HG03095 (cell line): Measurements from ENCODE around the gene CHIA.

Source experiments
- ATAC-seq: cut with Tn5 transposase; IDR thresholded peaks from one replicate; pipeline ENCODE4 v1.9.1; 2021; ENCODE audit warnings: moderate library complexity; ENCODE audit not compliant: unreplicated experiment

CHIA gene

DNA sequence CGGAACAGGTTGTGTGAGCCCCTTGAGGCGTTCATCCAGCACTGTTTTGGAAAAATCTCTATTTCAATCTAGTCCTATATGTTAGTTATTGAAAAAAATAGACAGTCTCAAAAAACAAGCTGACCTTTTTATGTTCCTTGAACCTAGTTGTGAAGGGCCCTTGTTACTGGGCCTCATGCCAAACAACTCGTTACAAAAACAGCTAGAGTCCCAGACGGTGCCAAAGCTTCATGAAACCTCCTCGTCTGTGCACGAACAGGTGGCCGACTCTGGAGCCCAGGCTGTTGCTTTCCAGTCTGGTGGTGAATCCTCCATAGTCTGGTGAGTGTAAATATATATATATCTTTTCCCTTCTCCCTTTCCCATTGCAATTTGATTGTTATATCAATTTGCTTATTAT, at the start of gene CHIA:
CHIA (plus strand) TSS at position 222 of the 400 bp plus-strand sequence. CDS start 19,617 bp downstream, outside the sequence.
- no peak for ATAC-seq

DNA sequence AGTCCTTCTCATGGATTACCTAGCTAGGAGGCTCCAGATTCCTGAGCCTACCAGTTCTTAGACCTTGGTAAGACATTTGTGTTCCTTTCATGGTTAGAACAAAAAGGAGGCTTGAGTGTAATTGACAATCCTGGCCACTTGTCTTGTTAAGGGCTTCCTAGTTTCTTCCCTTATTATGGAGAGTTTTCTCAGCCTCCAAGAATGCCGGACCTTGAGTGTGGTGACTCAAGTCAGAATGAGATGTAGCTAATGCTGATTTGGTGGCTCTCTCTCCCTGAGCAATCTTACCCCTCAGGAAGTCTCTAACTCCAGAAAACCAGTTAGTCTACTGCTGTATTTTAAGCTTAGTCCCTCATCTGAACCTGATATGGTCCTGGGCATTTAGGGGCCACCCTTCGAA, 48.9 kb upstream of the CHIA start:
- ATAC-seq, result no peak

- ATAC-seq, result no peak
Measured at GRCh38 chr1:111242805-111243523, 47.7 kb upstream of the CHIA start.

GRCh38 chr1:111247125-111247838, 43.4 kb upstream of the CHIA start:
- ATAC-seq, result no peak

GRCh38 chr1:111249960-111250359, 40.7 kb upstream of the CHIA start:
- no peak for ATAC-seq

DNA sequence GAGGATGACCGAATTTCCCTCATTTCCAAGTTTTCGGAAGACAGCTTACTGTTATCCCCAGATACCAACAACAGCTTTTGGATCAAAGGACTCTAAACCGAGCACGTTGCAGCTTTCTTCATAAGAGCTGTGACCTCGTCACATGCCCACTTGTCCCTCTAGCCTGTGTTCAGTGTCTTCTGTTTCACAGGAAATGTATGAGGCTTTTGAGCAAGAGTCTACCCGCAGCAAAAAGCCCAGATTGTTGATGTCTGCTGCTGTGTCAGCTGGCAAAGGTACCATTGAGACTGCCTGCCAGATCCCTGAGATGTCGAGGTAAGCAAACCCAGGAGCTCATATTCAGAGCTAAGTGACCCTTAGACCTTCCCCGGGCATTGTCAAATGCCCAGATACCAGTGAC, 39.1 kb upstream of the CHIA start:
- no peak for ATAC-seq

GRCh38 chr1:111252786-111253185, 37.9 kb upstream of the CHIA start:
- no peak for ATAC-seq

DNA sequence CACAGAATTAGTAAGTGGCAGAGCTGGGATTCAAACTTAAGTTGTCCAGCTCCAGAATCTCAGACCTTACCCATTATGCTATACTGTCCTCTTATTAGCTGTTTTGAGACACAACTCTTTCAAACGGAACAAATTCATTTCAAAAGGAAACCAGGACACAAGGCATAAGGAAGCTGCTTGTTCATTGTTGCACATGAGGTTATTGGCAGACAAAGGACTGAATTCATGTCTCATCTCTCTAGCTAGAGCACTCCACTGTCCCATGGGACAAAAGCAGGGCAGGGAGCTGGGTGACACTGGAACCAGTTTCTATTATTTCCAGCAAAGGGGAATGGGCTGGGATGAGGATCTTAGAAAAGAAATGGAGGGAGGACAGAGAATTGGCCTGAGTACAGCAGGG, 36.8 kb upstream of the CHIA start:
- no peak for ATAC-seq

- ATAC-seq, result no peak
Measured at GRCh38 chr1:111256988-111257658, 33.5 kb upstream of the CHIA start.

DNA sequence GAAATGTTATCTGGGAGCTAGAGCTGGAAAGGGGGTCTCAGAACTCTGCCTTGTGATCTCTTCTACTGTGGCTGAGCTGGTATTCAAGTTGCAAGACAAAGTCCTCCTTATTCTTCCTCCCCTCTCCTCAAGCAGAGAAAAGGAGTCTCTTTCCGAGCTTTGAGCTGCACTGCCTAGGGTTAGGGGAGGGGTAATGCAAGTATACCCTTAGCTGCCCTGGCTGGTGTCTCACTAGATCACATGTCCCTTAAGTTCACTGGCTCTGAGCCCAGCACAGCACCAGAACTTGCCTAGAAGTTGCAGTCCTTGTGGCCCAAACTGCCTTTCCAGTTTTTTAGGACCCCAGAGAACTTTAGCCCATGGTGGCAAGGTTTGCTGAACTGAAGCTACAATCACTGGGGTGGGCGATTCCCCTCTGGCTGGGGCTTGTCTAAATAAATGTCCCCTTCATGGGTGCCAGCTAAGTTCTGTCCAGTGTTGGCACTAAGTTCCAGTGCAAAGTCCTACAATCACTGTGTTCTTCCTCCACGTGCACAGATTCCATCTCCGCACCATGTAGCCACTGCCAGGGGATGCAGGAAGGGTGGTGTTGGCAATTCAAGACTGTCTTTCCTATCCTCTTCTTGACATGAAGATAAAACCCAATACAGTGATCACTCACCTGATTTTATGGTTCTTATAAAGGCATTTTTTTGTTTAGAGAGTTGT, 22.7 kb upstream of the CHIA start:
- no peak for ATAC-seq

DNA sequence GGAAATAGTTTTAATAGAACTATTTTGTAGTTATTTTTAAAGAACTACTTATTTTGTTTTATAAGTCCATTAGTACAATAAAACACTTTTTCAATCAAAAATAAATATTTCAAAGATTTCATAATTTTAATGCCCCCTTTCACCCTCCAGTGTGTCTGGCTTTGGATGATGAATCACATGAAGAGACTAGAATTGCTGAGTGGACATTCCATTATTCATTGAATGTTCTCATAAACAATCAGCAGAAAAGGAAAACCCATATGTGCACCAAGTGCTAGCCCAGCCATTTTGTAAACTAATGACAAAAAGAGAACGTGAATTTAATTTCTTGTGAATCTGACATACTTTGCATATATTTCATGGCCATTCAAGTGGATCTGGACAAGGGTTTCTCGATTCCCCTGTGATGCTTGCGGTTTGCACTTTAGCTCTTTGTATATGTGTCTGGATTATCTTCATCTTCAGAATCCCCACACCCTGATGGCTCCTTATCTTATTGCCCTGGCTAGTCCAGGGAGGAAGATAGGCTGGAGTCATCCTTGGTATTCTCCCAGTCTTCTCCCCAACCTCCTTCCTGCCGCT, 20.7 kb upstream of the CHIA start:
- no peak for ATAC-seq

GRCh38 chr1:111270771-111271463, 19.7 kb upstream of the CHIA start:
- ATAC-seq, result no peak

DNA sequence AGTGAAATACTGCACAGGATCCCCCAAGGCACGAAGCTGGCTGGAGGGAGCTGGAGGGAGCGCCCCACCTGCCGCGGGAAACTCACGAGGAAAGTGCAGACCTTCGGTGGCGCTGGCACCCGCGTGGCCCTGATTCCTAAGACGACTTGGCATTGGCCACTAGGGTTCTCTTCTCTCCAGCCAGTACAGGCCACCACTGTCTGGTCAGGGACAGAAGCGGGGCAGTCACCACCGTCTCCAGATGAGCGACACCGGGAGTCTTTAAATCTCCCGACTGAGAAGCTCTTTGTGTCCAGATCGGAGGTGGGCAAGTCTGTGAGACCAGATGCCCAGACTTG, 19.2 kb upstream of the CHIA start:
- ATAC-seq, result no peak

DNA sequence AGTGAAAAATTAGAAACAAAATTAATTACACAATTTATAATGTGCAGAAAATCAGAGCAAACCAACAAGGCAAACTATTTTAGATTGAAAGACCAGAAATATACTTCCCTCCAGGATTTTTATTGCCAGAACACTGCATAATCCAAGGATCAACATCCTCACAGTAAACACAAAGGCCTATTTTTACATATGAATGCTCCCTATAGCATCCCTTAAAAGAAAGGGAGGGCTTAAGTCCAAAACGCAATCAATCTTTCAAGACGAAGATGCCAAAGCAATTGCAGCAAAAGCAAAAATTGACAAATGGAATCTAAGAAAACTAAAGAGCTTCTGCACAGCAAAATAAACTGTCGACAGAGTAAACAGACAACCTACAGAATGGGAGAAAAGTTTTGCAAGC, 18.6 kb upstream of the CHIA start:
- ATAC-seq, result no peak

GRCh38 chr1:111274653-111275052, 16.0 kb upstream of the CHIA start:
- no peak for ATAC-seq

- ATAC-seq, result no peak
Measured at GRCh38 chr1:111275079-111275478, 15.6 kb upstream of the CHIA start.

DNA sequence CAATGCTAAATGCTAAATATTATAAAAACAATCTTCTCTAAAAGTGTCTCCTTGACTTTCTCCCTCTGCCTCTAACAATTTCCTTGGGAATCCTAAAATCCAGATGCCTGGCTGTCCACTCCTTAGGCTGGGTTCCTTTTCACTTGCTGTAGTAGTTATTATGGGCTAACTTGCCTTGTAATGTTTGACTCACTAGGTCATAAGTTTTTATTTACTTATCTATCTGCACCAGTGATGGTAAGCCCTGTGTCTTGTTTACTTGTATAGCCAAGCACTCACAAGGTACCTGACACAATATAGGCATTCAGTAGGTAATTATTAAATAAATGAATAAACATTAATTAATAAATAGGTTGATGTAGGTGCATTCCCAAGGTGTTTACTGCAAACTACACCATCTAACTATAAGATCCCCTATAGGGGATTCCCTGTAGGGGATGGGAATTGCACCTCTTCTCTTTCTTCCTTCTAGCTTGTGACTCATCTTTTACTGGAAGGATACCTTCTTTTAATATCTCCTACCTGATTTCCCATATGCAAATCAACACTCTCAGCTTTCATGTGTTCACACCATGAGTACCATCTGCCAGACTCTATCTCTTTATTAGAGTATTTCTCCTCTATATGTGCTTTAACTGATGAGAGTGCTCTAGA, 14.7 kb upstream of the CHIA start:
- ATAC-seq, result no peak

DNA sequence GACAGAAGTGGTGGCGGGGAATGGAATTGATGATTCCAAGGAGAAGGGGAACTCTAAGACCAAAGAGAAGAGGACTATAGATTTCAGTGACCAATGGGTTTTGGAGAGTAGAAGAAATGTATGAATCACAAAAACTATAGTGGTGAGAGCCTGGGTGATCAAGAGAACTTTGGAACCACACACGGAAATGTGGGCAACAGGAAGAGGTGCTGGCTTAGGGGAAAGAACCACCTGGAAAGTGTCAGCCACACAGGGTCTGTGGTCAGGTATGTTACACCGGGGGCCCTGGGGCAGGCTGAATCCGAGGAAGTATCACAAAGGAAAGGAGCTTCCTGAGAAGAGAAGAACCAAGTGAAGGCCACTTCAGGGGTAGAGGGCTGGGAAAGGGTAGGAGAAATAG, 11.5 kb upstream of the CHIA start:
- no peak for ATAC-seq

GRCh38 chr1:111280267-111280666, 10.4 kb upstream of the CHIA start:
- ATAC-seq, result no peak

GRCh38 chr1:111281411-111281810, 9.2 kb upstream of the CHIA start:
- ATAC-seq, result no peak
